Stimulated activated CD4-positive, alpha-beta T cell treated with anti-CD3 and anti-CD28 coated beads, Interleukin-15, amount 100 ng/mL, for 24 hours (primary cell): ENCODE measurements around the gene SNAPC2.

ENCODE experiments used
- DNase-seq: peaks from one replicate; pipeline ENCODE4 v3.0.0-alpha.2; 2020

SNAPC2 gene

GRCh38 chr19:7919610-7920518 lies at the start of gene SNAPC2:
SNAPC2 (plus strand) TSS chr19:7920338; CDS start chr19:7920367, 29 bp downstream.
- DNase-seq, result peak; percentile 98

GRCh38 chr19:7870571-7871436 lies 49.3 kb upstream of the SNAPC2 start:
- peak; percentile 78 for DNase-seq

- DNase-seq, result peak; percentile 89
Measured at GRCh38 chr19:7871437-7872305, 48.5 kb upstream of the SNAPC2 start.

- no peak for DNase-seq
Measured at GRCh38 chr19:7872306-7873204, 47.6 kb upstream of the SNAPC2 start.

GRCh38 chr19:7873304-7874075 lies 46.6 kb upstream of the SNAPC2 start:
- DNase-seq, result no peak

DNA sequence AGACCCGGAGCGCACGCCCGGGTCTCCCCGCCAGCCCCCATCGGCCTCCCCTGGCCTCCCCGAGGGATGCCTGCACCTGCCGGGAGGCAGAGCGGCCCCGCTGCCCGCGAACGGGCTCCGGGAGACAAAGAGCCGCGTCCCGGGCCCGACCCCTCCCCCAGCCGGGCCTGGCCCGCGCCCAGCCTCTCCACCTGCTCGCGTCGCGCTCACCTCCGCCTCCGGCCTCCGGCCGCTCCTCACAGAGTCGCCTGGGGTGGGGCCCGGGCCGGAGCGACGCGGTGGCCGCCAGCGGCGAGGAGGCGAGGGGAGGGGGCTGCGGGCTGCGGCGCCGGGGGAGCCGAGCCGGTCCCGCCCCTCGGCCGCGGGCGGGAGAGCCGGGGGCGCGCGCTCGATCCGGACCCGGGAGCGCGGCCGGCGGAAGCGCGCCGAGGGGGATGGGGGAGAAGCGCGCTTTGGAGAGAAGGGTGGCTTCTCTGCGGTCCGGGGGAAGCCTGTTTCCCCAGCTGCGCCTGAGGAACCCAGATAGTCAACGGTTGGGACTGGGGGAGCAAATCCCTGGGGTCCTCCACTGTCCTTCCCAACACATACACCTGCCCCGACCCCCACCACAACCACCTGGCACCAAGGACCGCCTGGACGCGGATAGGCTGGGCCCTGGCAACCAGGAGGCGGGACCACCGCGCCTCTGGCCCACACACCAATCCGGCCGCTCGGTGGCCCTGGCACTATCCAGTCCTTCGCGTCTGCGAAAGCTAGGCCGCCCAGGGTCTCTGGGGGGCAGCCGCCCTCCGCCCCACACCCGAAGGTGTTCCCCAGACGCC lies 45.9 kb upstream of the SNAPC2 start, which contains the start of gene PRR36:
Gene PRR36 (minus strand): TSS at position 315 of the 821 bp plus-strand sequence. CDS start 701 bp downstream, outside the sequence.
- DNase-seq, result peak; percentile 37

DNA sequence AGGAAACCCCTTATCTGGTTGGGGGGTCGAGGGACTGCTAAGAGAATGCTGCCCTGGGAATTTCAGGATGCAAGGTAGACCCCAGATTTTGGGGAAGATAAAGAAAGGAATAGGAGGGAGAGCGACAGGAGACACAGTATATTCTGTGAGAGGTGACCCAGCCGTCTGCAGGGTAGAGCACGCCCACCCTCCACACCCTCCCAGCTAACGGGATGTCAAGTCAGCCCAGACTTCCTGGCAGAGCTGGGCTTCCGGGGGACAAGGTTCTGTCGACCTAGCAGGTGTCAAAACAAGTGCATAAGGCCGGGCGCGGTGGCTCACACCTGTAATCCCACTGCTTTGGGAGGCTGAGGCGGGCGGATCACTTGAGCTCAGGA lies 45.3 kb upstream of the SNAPC2 start:
- DNase-seq, result no peak

DNA sequence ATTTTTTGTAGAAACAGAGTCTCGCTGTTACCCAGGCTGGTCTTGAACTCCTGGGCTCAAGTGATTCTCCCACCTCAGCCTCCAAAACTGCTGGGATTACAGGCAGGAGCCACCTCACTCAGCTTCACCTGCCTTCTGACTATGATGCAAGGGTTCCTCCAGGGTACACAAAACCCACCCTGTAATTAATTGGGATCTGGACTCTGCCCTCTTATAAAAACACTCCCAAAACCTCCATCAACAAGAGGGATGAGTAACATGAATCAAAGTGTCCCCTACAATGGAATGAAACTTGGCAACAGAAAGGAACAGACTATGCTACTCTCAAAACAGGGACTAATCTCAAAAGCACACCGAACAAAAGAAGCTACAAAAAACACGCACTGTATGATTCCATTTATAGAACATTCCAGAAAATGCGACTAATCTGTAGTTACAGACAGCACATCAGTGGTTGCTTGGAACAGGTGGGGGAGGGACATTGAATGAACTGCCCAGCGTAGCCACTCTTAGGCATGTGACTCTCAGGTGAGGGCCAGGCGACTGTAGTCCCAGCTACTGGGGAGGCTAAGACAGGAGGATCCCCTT lies 42.8 kb upstream of the SNAPC2 start:
- no peak for DNase-seq

GRCh38 chr19:7879111-7879807 lies 40.9 kb upstream of the SNAPC2 start:
- no peak for DNase-seq

- no peak for DNase-seq
Measured at GRCh38 chr19:7879836-7880235, 40.3 kb upstream of the SNAPC2 start.

GRCh38 chr19:7881910-7882309 lies 38.2 kb upstream of the SNAPC2 start:
- no peak for DNase-seq

DNA sequence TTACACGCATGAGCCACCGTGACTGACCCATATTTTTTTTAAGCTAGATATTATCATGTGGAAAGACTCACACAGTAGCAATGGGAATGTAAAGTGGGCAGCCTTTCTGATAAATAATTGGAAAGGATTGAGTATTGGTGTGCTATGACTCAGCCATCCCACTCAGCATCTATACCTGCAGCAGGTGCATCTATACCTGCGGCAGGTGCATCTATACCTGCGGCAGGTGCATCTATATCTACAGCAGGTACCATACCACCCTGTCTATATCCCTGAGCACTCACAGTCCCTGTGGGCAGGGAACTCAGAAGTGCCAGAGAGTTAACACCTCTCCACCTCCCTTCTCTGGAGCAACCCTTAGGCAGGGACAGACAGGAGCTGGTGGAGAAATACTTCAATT lies 37.0 kb upstream of the SNAPC2 start:
- DNase-seq, result no peak

DNA sequence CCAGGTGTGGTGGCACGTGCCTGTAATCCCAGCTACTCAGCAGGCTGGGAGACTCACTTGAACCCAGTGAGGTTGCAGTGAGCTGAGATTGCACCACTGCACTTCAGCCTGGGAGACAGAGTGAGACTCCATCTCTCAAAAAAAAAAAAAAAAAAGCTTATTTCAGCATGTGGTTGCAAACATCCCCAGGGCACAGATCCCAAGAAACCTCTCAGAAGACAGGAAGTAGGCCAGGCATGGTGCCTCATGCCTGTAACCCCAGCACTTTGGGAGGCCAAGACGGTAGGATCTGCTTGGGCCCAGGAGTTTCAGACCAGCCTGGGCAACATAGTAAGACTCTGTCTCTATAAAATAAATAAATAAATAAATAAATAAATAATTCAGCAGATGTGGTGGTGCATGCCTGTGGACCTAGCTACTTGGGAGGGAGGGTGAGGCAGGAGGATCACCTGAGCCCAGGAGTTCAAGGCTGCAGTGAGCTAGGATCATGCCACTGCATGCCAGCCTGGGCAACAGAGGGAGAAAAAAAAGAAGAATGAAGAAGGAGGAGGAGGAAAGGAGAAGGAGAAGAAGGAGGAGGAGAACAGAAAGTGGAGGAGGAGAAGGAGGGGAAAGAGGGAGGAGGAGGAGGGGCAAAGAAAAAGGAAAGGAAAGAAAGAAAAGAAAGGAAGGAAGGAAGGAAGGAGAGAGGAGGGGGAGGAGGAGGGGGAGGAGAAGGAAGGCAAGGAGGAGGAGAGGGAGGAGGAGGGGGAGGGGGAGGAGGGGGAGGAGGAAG lies 36.2 kb upstream of the SNAPC2 start:
- no peak for DNase-seq

DNA sequence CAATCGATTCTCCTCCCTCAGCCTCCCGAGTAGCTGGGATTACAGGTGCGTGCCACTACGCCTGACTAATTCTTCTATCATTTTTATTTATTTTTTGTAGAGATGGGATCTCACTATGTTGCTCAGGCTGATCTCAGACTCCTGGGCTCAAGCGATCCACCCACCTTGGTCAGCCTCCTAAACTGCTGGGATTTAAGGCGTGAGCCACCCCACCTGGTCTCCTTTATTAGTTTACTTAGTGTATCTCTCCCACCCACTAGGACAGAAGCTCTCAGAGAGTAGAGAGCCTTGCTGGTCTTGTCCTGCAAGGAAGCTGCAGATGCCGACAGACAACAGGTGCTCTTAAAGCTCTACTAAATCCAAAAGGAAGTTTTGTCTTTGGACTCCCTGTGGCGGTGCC lies 34.3 kb upstream of the SNAPC2 start:
- no peak for DNase-seq

GRCh38 chr19:7887408-7888144 lies 32.6 kb upstream of the SNAPC2 start:
- no peak for DNase-seq

- DNase-seq, result peak; percentile 76
Measured at GRCh38 chr19:7888145-7888825, 31.9 kb upstream of the SNAPC2 start, which contains the start of gene LRRC8E. LRRC8E (plus strand) TSS chr19:7888510; CDS start chr19:7895604, 7,094 bp downstream.
